Smooth muscle cell (in vitro differentiated cells): ENCODE data around the gene OR5A2. TPM values are rescaled to one million over a fixed set of nuclear protein-coding genes. Genes with fewer than 3 reads are reported as not detected.
"Not testable (repeated sequence)": the region's sequence is repeated elsewhere in the genome, so short reads cannot be mapped to it uniquely, and the experiment has no call there.

Experiments
- DNase-seq: peaks from one replicate; lab custom pipeline; 2025; ENCODE audit not compliant: unreplicated experiment; lab: John Stamatoyannopoulos, UW
- H2AFZ ChIP-seq: fragments of 200-600 bp; sonication (generic); 2 replicates; pipeline ENCODE4 v1.6.0; 2016; ENCODE audit warnings: antibody characterized with exemption, low read depth, mild to moderate bottlenecking
- H3F3A ChIP-seq: fragments of 200-600 bp; sonication (generic); 2 replicates; pipeline ENCODE4 v1.6.0; 2017; ENCODE audit warnings: antibody characterized with exemption, low read depth
- H3K27ac ChIP-seq: fragments of 200-600 bp; sonication (generic); 2 replicates; pipeline ENCODE4 v1.5.1; 2016; ENCODE audit warnings: low read depth, mild to moderate bottlenecking
- H3K27me3 ChIP-seq: fragments of 200-600 bp; sonication (generic); 2 replicates; pipeline ENCODE4 v1.6.1; 2016; ENCODE audit warnings: low read depth, mild to moderate bottlenecking
- H3K36me3 ChIP-seq: fragments of 200-600 bp; sonication (generic); 2 replicates; pipeline ENCODE4 v1.5.1; 2016; ENCODE audit warnings: low read depth
- H3K4me1 ChIP-seq: fragments of 200-600 bp; sonication (generic); 2 replicates; pipeline ENCODE4 v1.5.1; 2016; ENCODE audit warnings: low read depth
- H3K4me2 ChIP-seq: fragments of 200-600 bp; sonication (generic); 2 replicates; pipeline ENCODE4 v1.6.0; 2016; ENCODE audit warnings: mild to moderate bottlenecking
- H3K4me3 ChIP-seq: fragments of 200-600 bp; sonication (generic); 2 replicates; pipeline ENCODE4 v1.5.1; 2016; ENCODE audit warnings: mild to moderate bottlenecking
- H3K79me2 ChIP-seq: fragments of 200-600 bp; sonication (generic); 2 replicates; pipeline ENCODE4 v1.6.0; 2016; ENCODE audit warnings: low read depth, mild to moderate bottlenecking
- H3K9ac ChIP-seq: fragments of 200-600 bp; sonication (generic); 2 replicates; pipeline ENCODE4 v1.6.0; 2016; ENCODE audit warnings: low read depth
- H3K9me3 ChIP-seq: fragments of 200-600 bp; sonication (generic); replicated peaks from 2 replicates; pipeline ENCODE4 v1.5.1; 2016; ENCODE audit warnings: low read depth
- H4K20me1 ChIP-seq: fragments of 200-600 bp; sonication (generic); 2 replicates; pipeline ENCODE4 v1.6.0; 2016; ENCODE audit warnings: low read depth
- CTCF ChIP-seq: fragments of 200-600 bp; sonication (generic); IDR thresholded peaks from 2 replicates; pipeline ENCODE4 v1.5.1; 2017; ENCODE audit warnings: borderline replicate concordance, mild to moderate bottlenecking, antibody characterized with exemption; ENCODE audit not compliant: insufficient read depth, poor library complexity, severe bottlenecking
- WGBS: methylation state at CpG from one replicate; pipeline ENCODE4 v1.1.7; 2016; ENCODE audit warnings: low lambda C conversion rate; 5-methylcytosine and 5-hydroxymethylcytosine counted together
- polyA plus RNA-seq: library from polyadenylated mRNA; unstranded; fragments of >200 nt; fragmentation: Nextera tagmentation; extraction: Ambion mirVana; gene quantifications from 2 replicates; pipeline ENCODE4 v1.2.1, GENCODE V29; 2016
- total RNA-seq: library from RNA; depleted of rRNA; stranded (reverse); fragments of >200 nt; gene quantifications from 2 replicates; pipeline ENCODE4 v1.2.3, GENCODE V29; 2014

Gene OR5A2
- total and polyA plus RNA-seq, 2 experiments from 2014 or later, result not detected

GRCh38 chr11:59380263-59381059, 45.8 kb downstream of the OR5A2 start:
- Histone ChIP-seq H4K20me1 (no peaks in the 10 kb centered on the region), H3K27me3 (no peaks in the 10 kb centered on the region), H3K9ac (no peak overlapping the region), H3K4me1 (no peaks in the 10 kb centered on the region), H3K4me3 (no peak overlapping the region), H3K36me3 (no peaks in the 10 kb centered on the region), H3K79me2 (no peaks in the 10 kb centered on the region), H3K9me3 (no peaks in the 10 kb centered on the region), H3F3A (no peaks in the 10 kb centered on the region), H3K4me2 (no peak overlapping the region), H3K27ac (no peak overlapping the region), H2AFZ (no peak overlapping the region)
- TF ChIP-seq CTCF, result no peak
- DNase-seq, result no peak
- WGBS, result 51% methylated on average over 2 of the region's 2 CpGs

DNA sequence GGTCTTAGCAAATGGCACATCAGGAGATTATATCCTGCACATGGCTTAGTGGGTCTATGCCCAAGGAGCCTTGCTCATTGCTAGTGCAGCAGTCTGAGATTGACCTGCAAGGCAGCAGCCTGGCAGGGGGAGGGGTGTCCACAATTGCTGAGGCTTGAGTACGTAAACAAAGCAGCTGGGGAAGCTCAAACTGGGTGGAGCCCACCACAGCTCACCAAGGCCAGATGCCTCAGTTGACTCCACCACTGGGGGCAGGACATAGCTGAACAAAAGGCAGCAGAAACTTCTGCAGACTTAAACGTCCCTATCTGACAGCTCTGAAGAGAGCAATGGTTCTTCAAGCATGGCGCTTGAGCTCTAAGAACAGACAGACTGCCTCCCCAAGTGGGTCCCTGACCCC, 53.9 kb downstream of the OR5A2 start:
- not testable (repeated sequence) for H4K20me1 ChIP-seq, DNase-seq, H3K27me3 ChIP-seq, H3K27ac ChIP-seq, H3K4me2 ChIP-seq, H3K36me3 ChIP-seq, H3K4me3 ChIP-seq, H3K4me1 ChIP-seq, H3K9me3 ChIP-seq, H2AFZ ChIP-seq, H3K9ac ChIP-seq, H3F3A ChIP-seq, H3K79me2 ChIP-seq
- 59% methylated on average over 3 of the region's 3 CpGs for WGBS

GRCh38 chr11:59368238-59369022, 57.8 kb downstream of the OR5A2 start:
- Histone ChIP-seq H3K79me2 (no peaks in the 10 kb centered on the region), H3K9me3 (no peaks in the 10 kb centered on the region), H2AFZ (no peak overlapping the region), H3K36me3 (no peaks in the 10 kb centered on the region), H3K4me2 (no peak overlapping the region), H3K27me3 (no peaks in the 10 kb centered on the region), H3K4me3 (no peak overlapping the region), H3K27ac (no peak overlapping the region), H3K4me1 (no peaks in the 10 kb centered on the region), H3K9ac (no peak overlapping the region), H4K20me1 (no peaks in the 10 kb centered on the region), H3F3A (no peaks in the 10 kb centered on the region)
- no peak for DNase-seq
- WGBS, result 54% methylated on average over 8 of the region's 8 CpGs
- no peak for TF ChIP-seq CTCF

Other genes starting within 250 kb of the OR5A2 start
- 0.13 TPM in 1 of 2 replicates, not detected in the other for gene MPEG1, start 213.5 kb downstream of the OR5A2 start, total RNA-seq
- 0.07 TPM in 1 of 2 replicates, not detected in the other for gene MPEG1, start 213.5 kb downstream of the OR5A2 start, polyA plus RNA-seq
- not detected in 2 replicates for gene OR5AN1, start 67.5 kb downstream of the OR5A2 start, total RNA-seq
- gene OR5AN1, start 67.5 kb downstream of the OR5A2 start, polyA plus RNA-seq, result not detected in 2 replicates
- not detected in 2 replicates for gene OR5A1, start 10.1 kb upstream of the OR5A2 start, total RNA-seq
- gene OR5A1, start 10.1 kb upstream of the OR5A2 start, polyA plus RNA-seq, result not detected in 2 replicates
- not detected in 2 replicates for gene OR4D6, start 30.5 kb upstream of the OR5A2 start, total RNA-seq
- not detected in 2 replicates for gene OR4D6, start 30.5 kb upstream of the OR5A2 start, polyA plus RNA-seq
- gene OR4D10, start 46.9 kb upstream of the OR5A2 start, total RNA-seq, result not detected in 2 replicates
- gene OR4D10, start 46.9 kb upstream of the OR5A2 start, polyA plus RNA-seq, result not detected in 2 replicates
- gene OR4D11, start 77.2 kb upstream of the OR5A2 start, total RNA-seq, result not detected in 2 replicates
- not detected in 2 replicates for gene OR4D11, start 77.2 kb upstream of the OR5A2 start, polyA plus RNA-seq
- not detected in 2 replicates for gene OR4D9, start 85.1 kb upstream of the OR5A2 start, total RNA-seq
- gene OR4D9, start 85.1 kb upstream of the OR5A2 start, polyA plus RNA-seq, result not detected in 2 replicates
- gene OSBP, start 189.4 kb upstream of the OR5A2 start, total RNA-seq, result 40.0 and 47.2 TPM in 2 replicates
- 32.0 and 35.9 TPM in 2 replicates for gene OSBP, start 189.4 kb upstream of the OR5A2 start, polyA plus RNA-seq
- gene PATL1, start 242.6 kb upstream of the OR5A2 start, total RNA-seq, result 18.0 and 35.2 TPM in 2 replicates
- 16.3 and 16.5 TPM in 2 replicates for gene PATL1, start 242.6 kb upstream of the OR5A2 start, polyA plus RNA-seq